Measurements from ENCODE around the gene VN1R4.
"Not testable (repeated sequence)": the region's sequence is repeated elsewhere in the genome, so short reads cannot be mapped to it uniquely, and the experiment has no call there.

- not testable (repeated sequence) for TF ChIP-seq CTCF (conservative IDR thresholded peaks at IDR 0.05); EZH2 (IDR thresholded peaks at IDR 0.05; ENCODE audit: low read depth)
Measured at GRCh38 chr19:53269861-53270260, 2.3 kb upstream of the VN1R4 start.

Data from PC-9 (cell line).